ENCODE data around the gene CRTC3.

DNA sequence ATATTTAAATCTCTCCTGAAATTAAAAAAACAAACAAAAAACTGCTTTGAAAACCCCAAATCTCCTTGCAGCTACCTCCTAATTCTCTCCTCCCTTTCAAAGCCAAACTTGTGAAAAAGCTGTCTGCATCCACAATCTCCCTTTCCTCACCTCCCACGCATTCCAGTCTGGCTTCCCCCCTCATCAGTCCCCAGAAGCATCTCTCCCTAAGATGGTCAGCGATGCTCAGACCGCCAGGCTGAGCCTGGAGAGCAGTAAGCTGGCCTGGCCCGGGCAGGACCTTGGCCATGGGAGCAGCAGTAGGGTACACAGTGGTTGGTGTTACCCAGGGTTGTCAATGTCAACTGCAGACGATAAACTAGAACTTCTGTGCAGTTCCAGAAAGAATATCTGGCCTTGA is 154.6 kb downstream of the CRTC3 start:
- no peak for TF ChIP-seq ZNF274 (IDR thresholded peaks at IDR 0.05; ENCODE audit: low read depth, low read length)
- TF ChIP-seq YY1 (IDR thresholded peaks at IDR 0.05; ENCODE audit: insufficient read depth, insufficient read length), result no peak
- no peak for TF ChIP-seq SUZ12 (IDR thresholded peaks at IDR 0.05; ENCODE audit: extremely low read depth, insufficient read depth, insufficient read length)

All from NT2/D1 (cell line).